ENCODE measurements around the gene CUL4A.

DNA sequence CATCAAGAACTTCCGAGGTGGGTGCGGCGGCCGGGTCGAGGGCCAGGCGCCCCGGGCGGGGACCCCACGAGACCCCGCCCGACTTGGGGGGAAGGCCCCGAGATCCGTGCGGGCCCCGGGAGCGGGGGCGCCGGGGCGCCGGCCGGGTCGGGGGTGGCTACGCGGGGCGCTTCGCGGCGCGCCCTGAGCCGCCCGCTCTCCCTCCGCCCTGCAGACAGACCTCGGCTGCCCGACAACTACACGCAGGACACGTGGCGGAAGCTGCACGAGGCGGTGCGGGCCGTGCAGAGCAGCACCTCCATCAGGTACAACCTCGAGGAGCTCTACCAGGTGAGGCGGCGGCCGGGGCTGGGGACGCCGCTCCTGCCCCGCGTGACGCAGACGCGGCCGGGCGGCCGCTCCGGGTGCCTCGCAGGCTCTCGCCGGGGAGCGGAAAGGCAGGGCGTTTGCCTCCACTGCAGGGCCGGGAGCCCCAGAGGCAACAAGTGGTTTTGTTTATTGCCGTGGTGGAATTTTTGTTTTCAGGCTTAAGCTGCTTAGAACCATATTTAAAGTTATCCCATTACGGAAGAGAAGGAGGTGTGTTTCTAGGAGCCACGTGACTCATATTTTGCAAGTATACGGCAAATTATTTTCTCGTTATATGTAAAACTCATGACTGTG, 477 bp downstream of the CUL4A start:
- TF ChIP-seq SNAI2 (CRISPR knock-in tag; IDR thresholded peaks at IDR 0.05) (no peak), ARNTL (CRISPR knock-in tag; IDR thresholded peaks at IDR 0.05; ENCODE audit: borderline replicate concordance, low read depth) (no peak), RARB (CRISPR knock-in tag; IDR thresholded peaks at IDR 0.05) (no peak), ISL1 (CRISPR knock-in tag; IDR thresholded peaks at IDR 0.05) (no peak), PATZ1 (CRISPR knock-in tag; IDR thresholded peaks at IDR 0.05; ENCODE audit: borderline replicate concordance) (no peak)
- TF ChIP-seq, protein P1, sequence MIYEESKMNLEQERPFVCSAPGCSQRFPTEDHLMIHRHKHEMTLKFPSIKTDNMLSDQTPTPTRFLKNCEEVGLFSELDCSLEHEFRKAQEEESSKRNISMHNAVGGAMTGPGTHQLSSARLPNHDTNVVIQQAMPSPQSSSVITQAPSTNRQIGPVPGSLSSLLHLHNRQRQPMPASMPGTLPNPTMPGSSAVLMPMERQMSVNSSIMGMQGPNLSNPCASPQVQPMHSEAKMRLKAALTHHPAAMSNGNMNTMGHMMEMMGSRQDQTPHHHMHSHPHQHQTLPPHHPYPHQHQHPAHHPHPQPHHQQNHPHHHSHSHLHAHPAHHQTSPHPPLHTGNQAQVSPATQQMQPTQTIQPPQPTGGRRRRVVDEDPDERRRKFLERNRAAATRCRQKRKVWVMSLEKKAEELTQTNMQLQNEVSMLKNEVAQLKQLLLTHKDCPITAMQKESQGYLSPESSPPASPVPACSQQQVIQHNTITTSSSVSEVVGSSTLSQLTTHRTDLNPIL (CRISPR knock-in tag; IDR thresholded peaks at IDR 0.05; ENCODE audit: low read depth), result no peak
- TF ChIP-seq, protein P2, sequence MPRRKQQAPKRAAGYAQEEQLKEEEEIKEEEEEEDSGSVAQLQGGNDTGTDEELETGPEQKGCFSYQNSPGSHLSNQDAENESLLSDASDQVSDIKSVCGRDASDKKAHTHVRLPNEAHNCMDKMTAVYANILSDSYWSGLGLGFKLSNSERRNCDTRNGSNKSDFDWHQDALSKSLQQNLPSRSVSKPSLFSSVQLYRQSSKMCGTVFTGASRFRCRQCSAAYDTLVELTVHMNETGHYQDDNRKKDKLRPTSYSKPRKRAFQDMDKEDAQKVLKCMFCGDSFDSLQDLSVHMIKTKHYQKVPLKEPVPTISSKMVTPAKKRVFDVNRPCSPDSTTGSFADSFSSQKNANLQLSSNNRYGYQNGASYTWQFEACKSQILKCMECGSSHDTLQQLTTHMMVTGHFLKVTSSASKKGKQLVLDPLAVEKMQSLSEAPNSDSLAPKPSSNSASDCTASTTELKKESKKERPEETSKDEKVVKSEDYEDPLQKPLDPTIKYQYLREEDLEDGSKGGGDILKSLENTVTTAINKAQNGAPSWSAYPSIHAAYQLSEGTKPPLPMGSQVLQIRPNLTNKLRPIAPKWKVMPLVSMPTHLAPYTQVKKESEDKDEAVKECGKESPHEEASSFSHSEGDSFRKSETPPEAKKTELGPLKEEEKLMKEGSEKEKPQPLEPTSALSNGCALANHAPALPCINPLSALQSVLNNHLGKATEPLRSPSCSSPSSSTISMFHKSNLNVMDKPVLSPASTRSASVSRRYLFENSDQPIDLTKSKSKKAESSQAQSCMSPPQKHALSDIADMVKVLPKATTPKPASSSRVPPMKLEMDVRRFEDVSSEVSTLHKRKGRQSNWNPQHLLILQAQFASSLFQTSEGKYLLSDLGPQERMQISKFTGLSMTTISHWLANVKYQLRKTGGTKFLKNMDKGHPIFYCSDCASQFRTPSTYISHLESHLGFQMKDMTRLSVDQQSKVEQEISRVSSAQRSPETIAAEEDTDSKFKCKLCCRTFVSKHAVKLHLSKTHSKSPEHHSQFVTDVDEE (CRISPR knock-in tag; IDR thresholded peaks at IDR 0.05), result no peak

Measured in SK-N-SH treated with all-trans-retinoic acid at 6 μM for 48 hours (cell line).